GM19351 (cell line): Measurements from ENCODE around the gene AKT1.
"Not testable (repeated sequence)": the region's sequence is repeated elsewhere in the genome, so short reads cannot be mapped to it uniquely, and the experiment has no call there.

Experiments
- ATAC-seq: cut with Tn5 transposase; IDR thresholded peaks from one replicate; pipeline ENCODE4 v1.9.1; 2021; ENCODE audit warnings: mild to moderate bottlenecking, moderate library complexity; ENCODE audit not compliant: unreplicated experiment

AKT1 gene

DNA sequence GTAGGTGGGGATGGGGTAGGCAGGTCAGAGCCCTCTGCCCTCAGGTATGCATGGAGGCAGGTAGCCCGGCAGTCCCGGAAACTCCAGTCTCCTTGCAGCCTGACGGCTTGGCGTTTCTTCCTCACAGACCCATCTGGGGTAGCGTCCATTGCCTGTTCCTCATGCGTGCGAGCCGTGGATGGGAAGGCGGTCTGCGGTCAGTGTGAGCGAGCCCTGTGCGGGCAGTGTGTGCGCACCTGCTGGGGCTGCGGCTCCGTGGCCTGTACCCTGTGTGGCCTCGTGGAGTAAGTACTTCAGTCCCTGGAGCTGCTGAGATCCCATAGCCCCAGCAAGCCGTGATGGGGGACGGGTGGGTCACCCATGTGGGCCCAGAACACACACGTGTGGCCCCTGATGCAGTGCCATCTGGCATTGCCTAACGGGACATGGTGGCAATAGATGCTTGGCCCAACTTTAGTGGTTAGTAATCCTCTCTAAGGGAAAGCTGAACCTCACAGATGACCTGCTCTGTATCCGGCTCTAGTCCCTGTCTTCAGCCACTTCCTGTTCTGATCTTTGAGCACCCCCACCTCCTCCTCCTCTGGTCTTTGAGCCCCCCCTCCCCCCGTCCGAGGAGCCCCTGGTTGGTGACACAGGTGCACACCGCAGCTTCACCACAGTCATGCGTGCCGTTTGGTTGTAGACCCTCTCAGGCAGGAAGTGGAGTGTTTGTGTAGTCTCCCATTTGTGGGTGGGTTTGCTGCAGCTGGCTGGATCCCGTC is 38.9 kb downstream of the AKT1 start:
- ATAC-seq, result no peak

DNA sequence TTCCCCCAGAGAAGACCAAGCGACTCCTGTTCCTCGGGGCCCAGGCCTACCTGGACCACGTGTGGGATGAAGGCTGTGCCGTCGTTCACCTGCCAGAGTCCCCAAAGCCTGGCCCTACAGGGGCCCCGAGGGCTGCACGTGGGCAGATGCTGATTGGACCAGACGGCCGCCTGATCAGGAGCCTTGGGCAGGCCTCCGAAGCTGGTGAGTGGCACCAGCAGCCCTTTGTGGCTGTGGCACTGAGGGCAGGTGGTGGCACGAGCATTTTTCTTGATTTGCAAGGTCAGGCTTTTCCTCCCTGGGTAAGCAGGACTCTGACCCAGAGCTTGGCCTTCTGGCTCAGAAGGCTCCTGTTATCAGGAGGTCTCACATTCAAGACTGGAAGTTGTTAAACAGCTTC is 39.9 kb downstream of the AKT1 start:
- ATAC-seq, result no peak

DNA sequence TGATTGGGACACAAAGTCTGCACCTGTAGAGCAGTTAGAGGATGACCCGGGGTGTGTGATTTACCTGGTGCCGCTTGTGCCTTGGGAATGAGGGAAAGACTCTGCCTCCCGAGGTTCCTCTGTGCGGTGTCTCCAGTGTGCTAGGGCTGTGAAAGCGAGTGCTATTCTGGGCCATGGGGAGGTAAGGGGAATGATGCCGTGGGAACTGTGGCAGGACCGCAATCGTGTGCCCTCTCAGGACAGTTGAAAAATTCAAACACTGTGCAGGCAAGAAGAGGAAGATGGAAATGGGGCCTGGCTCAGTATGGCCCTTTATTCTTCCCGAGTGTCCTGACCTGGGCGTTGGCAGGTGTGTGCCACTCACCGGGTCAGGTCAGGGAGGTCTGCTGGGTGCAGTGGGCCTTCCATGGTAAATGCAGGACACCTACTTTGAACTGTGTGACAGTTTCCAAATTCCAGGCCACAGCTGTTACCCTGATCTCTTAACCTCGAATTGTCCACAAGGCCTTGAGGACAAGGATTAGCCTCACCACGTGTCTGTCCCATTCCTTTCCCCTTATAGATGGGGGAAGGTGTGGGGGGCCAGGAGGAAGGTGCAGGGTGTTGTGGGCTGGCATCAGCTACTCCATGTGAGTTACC is 41.2 kb downstream of the AKT1 start:
- ATAC-seq, result no peak

DNA sequence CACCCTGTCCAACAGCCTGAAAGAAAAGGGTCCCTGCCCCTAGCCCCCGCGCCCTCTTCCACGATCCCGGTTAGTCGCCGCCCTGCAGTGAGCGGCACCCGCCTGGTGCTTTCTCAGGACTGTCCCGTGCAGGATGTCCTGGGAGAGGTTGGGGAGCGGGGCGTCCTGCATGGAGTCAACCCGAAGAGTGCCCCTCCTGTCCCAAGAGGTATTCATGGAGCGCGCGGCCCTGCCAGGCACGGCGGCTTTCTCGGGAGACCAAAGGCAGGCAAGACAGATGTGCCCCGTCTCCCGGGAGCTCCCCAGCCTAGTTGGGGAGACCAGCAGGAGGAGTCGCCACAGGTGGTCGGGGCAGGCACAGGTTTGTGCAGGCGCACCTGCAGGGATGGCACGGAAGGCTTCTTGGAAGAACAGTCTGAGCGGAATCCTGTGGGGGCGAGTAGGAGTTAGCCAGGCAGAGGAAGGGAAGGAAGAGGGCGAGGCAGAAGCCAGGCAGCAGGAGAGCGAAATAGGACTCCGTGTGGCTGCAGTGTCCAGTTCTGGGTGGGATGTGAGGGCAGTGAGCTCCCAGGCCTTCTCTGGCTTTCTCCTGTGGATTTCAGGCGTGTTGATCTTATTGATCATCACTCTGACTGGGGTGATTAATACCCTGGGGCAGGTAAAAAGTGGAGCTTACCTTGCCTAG is 41.9 kb downstream of the AKT1 start:
- ATAC-seq, result no peak

DNA sequence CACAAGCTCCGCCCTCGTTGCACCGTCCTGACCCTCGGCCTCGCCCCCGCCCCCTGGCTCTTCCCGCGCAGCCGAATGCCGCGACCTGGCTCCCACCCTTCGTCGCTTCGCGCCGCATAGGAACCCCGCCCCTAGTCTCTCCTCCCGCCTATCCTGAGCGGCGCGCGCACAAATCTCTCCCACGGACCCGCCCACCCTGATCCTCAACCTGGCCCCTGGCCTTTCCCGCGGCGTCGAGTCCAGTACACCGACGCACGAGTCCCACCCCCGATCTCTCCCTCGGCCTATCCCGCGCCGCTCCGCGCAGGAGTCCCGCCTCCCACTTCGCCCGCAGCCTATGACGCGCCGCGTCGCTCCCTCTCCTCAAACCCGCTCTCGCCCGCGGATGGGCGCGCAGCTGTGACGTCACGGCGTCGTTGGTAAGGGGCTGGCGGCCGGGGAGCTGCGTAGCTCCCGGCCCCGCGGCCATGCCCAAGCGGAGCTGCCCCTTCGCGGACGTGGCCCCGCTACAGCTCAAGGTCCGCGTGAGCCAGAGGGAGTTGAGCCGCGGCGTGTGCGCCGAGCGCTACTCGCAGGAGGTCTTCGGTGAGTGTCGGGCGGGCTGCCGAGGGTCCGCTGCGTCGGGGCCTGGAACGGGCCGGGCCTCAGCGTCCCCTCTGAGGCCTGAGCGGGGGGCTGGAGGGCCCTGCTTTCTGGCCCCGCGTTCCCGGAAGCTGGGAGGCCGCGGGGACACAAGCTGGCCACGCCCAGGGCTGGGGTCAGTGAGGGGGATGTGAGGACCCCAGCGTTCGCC is 42.6 kb downstream of the AKT1 start, which contains the start of gene SIVA1:
TSS of gene SIVA1 (plus strand) at position 413 of the 793 bp plus-strand sequence. CDS start at position 468, 55 bp downstream.
- ATAC-seq, result peak; percentile 88

DNA sequence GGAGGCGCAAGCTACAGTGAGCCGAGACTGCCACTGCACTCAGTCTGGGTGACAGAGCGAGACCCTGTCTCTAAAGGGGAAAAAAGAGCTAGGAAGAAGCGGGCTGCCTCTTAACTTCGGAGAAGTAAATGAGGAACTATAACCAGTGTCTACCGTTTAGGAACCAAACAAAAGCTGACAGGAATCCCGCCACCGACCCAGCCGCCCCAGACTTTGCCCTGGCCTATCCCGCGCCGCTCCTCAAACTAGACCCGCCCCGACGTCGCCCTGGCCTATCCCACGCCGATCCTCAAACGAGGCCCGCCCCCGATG is 43.2 kb downstream of the AKT1 start:
- peak; percentile 76 for ATAC-seq

DNA sequence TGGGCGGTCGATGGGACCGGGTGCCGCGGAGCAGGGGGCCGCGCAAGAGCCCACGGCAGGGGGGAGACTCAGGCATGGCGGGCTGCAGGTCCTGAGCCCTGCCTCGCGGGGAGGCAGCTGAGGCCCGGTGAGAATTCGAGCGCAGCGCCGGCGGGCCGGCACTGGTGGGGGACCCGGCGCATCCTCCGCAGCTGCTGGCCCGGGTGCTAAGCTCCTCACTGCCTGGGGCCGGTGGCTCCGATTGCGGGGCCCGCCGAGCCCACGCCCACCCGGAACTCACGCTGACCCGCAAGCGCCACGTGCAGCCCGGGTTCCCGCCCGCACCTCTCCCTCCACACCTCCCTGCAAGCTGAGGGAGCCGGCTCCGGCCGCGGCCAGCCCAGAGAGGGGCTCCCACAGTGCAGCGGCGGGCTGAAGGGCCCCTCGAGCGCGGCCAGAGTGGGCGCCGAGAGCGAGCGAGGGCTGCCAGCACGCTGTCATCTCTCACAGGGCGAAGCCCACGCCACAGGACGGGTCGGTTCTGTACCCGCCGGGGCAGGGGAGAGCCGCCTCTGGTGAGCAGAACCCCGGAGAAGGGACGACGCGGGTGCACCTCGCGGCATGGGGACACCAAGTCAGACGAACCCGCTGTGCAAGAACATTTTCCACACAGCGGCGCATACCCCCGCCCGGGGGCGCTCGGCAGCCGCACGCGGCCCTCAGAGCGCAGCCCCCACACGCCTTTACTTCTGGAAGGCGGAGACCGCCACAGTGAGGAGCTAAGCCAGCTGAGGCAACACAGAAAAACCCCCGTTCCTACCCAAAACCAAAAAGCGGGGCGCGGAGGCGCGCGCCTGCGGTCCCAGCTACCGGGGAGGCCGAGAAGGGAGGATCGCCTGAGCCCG is 43.8 kb downstream of the AKT1 start:
- no peak for ATAC-seq

DNA sequence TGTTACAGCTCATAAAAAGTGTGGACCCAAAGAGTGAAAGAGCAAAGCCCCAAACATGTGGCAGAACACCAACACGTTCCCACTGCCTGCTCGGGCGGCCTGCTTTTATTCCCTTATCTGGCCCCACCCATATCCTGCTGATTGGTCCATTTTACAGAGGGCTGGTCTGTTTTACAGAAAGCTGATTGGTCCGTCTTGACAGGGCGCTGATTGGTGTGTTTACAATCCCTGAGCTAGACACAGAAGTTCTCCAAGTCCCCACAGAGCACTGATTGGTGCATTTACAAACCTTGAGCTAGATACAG is 44.8 kb downstream of the AKT1 start:
- ATAC-seq, result not testable (repeated sequence)

DNA sequence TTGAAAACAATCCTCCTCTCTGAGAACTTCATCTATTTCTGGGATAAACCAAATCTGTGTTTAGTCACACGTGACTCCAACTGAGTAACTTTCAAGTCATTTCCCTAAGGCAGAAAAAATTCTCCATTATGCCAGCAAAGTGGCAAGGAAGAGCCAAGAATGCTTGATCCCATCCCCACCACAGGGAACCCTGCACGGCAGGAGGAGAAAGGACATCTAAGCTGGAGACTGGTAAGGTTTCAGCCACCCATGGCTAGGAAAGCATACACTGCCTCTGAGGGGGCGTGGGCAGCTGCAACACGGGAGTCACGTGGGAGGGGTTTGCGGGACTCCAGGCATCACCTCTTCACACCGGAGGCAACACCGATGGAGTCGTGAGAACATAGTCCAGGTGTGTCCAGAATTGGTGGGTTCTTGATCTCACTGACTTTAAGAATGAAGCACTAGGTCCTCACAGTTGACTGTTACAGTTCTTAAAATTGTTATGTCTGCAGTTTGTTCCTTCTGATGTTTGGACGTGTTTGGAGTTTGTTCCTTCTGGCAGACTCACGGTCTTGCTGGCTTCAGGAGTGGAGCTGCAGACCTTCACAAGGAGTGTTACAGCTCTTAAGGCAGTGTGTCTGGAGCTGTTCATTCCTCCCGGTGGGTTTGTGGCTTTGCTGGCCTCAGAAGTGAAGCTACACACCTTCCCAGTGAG is 45.3 kb downstream of the AKT1 start:
- ATAC-seq, result no peak

DNA sequence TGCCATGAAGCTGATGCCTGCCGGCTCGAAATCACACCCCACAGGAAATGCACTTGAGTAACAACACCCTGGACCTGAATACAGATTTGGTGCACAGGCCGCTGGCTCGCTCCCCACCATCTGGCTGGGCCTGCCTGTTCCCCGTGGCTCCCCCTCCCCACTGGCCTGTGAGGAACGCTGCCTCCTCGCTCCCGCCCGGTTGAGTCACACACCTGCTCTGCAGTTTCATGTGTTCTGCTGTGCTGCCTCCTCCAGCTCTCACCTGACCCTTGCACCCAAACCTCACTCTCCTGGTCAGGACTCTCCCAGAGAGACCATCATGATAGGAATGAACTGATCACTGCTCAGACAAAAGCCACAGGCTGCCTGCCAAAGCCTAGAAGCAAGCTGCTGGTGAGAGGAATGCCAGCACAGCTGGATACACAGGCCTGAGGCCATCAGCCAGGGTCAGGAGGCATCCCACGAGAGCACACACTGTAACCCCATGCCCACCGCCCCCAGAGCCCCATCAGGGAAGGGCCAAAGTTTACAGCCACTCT is 46.4 kb downstream of the AKT1 start:
- ATAC-seq, result no peak

DNA sequence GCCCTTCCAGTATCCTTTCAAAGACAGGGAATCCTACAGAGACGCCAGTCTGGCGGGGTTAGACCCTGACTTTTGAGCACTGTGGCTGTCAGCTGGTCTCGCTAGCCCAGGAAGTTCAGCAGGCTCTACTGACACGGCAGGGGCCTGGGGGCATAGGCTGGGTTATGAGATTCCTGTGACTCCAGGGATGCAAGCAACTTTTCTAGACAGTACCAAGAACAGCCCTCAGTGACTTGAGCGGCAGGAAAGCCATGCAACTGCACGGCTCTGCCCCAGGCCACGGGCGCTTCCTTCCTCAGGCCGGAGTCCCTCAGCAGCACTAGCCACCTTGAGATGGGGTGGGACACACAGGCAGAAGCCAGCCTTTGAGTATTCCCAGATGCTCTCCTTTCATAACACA is 47.7 kb downstream of the AKT1 start:
- no peak for ATAC-seq

DNA sequence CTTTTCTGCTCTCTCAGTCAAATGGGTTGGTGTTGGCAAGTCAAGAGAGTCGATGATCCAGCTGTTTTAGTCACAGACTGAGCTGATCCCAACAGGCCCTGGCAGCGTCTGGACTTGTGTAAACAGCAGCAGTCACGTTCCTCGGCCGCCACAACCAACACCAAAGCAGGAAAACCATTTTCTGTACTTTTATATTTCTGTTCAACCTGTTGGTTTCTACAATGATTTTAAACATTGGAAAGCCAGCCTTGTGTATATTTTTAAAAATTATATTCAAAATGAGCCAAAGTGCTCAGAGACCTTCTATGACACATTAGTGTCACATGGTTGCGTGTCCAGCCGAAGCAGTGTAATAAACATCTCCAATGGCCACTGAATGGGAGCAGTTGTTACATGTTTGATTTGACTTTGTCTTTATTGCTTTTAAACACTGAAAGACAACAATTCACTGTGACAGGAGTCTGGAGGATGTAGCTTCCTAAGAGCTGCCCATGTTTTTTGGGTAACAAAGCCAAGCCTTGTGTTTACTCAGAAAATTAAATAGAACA is 48.5 kb downstream of the AKT1 start:
- no peak for ATAC-seq

DNA sequence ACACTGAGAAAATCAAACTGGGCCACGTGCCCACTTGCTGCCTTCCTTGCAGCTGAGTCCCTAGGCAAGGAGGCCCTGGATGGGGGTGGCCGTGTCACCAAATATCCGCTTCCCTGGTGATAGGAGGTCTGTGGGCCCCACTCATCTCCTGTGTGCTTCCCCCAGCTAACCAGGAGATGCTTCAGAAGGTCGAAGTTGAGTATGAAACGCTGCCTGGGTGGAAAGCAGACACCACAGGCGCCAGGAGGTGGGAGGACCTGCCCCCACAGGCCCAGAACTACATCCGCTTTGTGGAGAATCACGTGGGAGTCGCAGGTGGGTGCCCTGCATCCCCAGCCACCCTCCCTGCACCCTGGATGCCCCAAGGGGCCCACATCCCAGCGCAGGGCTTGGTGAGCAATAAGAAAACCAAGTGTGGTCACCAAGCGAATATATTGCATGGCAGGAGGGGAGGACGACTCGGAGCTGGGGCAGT is 49.4 kb downstream of the AKT1 start:
- no peak for ATAC-seq

DNA sequence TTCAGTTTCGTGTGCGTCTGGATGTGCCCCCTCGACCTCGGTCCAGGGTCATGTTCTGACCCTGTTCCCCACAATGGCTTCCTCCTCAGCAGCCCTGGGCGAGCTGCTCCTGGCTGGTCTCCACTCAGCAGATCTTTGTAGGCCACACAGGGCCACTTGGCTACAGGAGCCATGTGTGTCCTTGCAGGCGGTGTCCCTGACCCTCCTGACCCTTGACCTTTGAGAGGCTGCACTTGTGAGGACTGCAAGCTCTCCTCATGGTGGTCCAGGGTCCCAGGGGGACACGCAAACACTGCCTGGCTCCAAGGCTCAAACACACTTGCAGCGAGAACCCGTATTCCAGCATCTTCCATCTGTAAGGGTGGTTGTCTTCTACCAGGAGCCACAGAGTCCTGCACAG is 50.1 kb downstream of the AKT1 start:
- ATAC-seq, result no peak

DNA sequence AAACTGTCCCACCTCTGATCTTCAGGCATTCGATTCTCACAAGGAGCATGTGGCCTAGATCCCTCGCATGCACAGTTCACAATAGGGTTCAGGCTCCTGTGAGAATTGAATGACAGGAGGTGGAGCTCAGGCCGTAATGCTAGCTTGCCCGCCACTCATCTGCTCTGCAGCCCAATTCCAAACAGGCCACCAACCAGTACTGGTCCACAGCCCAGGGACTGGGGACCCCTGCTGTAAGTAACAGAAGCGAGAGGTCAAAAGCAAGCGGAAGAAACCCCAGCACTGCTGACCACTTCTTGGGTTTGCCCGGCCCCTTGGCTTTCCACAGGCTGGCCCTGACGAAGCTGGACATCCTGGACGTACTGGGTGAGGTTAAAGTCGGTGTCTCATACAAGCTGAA is 51.1 kb downstream of the AKT1 start:
- ATAC-seq, result no peak

DNA sequence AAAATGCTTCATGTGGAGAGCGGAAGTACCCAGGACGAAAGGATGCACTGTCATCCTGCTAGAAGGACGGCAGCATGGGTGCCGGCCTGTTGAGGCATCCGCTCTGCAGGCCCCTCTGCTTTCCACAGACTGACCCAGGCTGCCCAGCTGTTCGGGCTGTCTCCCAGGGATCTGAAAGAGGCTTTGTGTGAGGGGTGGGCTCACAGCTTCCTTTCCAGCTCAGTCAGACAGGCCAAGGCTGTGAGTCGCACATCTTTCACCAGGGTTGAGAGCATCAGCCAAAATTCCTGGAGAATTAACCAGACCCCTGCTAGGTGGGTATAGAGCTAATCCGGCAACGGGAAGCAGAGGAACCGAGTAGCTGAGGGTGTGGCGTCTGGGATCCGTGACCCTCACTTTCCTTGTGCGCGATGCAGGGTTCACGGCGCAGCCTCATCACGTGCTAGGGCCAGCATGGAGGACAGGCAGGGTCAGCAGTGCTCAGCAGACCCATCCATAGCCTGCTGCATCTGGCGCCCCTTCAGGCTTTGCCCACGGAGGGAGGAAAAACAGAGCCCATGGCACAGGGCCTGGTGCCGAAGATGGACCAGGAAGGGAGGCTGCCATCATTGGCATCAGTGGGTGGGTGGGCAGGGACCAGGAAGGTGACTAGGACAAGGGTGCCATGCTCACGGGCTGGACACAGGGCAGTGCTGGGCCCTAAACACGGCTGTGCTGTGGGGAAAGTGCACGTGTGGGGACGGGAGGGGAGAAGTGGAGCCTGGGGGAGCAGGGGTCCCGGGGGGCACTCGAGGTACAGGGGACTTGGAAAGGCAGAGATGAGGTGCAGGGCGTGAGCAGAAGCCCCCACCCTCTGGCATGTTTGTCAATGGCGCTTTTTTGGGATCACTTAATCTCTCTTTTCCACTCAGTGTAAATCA is 51.8 kb downstream of the AKT1 start:
- ATAC-seq, result no peak

DNA sequence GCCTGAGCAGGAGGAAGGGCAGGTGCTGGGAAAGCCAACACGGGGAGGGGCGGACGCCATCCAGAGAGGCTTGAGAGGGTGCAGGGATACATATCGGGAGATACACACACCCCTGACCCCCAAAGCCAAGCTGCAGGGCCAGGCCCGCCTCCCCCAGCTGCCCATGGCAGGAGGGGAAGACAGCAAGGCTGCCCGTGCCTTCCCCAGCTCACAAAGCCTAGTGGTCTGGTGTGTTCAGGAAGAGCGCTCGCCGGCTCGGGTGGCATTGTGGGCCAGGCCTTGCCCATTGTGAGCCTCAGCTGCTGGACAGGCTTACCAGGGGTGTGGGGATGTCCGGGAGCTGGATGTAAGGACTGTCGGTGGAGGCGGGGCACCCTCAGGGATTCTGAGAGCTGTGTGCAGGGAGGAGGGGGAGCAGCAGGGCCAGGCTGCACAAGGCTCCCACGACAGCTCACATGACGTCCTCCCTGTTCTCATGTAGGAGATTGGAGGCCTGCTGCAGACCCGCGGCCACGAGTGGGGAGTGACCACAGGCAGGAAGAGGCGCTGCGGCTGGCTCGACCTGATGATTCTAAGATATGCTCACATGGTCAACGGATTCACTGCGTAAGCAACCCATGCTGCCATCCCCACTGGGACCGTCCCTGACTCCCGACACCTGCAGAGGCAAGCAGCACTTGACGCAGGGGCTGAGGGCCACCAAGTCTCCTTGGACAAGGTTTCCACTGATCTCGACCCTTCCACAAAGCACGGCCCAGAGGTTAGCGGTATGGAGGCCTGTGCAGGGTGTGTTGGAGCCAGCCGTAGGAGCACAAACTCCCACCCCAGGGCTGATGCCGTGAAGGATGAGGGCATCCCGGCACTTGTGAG is 52.7 kb downstream of the AKT1 start:
- no peak for ATAC-seq
